ENCODE measurements around the gene EIPR1. TPM values are rescaled to one million over a fixed set of nuclear protein-coding genes. Genes with fewer than 3 reads are reported as not detected.

The EIPR1 gene
- total and polyA plus RNA-seq, 2 experiments from 2014 or later = 17.4 to 46.3 TPM

DNA sequence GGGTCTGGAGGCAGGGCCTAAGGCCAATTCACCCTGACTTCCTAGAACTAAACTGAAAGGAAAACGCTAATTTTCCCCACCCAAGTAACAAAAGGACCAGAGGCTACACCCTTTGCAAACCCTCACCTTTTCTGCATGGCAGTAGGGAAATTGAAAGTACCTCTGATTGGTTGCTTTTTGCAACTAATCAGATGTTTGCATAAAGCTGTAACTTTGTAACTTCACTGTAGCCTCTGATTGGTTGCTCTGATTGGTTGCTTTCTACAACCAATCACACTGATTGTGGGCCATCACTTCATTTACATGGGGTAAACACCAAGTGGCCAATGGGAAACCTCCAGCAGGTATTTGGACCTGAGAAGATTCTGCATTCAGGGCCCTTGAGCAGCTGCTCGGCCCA, 20.8 kb downstream of the EIPR1 start:
- peaks cover 4% of the 10 kb centered on the region; the same call in 1 of the 2 replicates for H3K36me3 ChIP-seq (ENCODE audit: insufficient read depth)
- TF ChIP-seq CREB1 (CRISPR knock-in tag; IDR thresholded peaks at IDR 0.05; ENCODE audit: low read depth) = no peak
- TF ChIP-seq, protein P1, sequence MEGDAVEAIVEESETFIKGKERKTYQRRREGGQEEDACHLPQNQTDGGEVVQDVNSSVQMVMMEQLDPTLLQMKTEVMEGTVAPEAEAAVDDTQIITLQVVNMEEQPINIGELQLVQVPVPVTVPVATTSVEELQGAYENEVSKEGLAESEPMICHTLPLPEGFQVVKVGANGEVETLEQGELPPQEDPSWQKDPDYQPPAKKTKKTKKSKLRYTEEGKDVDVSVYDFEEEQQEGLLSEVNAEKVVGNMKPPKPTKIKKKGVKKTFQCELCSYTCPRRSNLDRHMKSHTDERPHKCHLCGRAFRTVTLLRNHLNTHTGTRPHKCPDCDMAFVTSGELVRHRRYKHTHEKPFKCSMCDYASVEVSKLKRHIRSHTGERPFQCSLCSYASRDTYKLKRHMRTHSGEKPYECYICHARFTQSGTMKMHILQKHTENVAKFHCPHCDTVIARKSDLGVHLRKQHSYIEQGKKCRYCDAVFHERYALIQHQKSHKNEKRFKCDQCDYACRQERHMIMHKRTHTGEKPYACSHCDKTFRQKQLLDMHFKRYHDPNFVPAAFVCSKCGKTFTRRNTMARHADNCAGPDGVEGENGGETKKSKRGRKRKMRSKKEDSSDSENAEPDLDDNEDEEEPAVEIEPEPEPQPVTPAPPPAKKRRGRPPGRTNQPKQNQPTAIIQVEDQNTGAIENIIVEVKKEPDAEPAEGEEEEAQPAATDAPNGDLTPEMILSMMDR (conservative IDR thresholded peaks at IDR 0.05; ENCODE audit: low read depth in 2 of 2) = no peak
- TF ChIP-seq ETS1 (IDR thresholded peaks at IDR 0.05) = no peak
- TF ChIP-seq, protein P2, sequence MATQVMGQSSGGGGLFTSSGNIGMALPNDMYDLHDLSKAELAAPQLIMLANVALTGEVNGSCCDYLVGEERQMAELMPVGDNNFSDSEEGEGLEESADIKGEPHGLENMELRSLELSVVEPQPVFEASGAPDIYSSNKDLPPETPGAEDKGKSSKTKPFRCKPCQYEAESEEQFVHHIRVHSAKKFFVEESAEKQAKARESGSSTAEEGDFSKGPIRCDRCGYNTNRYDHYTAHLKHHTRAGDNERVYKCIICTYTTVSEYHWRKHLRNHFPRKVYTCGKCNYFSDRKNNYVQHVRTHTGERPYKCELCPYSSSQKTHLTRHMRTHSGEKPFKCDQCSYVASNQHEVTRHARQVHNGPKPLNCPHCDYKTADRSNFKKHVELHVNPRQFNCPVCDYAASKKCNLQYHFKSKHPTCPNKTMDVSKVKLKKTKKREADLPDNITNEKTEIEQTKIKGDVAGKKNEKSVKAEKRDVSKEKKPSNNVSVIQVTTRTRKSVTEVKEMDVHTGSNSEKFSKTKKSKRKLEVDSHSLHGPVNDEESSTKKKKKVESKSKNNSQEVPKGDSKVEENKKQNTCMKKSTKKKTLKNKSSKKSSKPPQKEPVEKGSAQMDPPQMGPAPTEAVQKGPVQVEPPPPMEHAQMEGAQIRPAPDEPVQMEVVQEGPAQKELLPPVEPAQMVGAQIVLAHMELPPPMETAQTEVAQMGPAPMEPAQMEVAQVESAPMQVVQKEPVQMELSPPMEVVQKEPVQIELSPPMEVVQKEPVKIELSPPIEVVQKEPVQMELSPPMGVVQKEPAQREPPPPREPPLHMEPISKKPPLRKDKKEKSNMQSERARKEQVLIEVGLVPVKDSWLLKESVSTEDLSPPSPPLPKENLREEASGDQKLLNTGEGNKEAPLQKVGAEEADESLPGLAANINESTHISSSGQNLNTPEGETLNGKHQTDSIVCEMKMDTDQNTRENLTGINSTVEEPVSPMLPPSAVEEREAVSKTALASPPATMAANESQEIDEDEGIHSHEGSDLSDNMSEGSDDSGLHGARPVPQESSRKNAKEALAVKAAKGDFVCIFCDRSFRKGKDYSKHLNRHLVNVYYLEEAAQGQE (IDR thresholded peaks at IDR 0.05; ENCODE audit: unreplicated experiment) = no peak
- no peak for TF ChIP-seq JUNB (IDR thresholded peaks at IDR 0.05; ENCODE audit: unreplicated experiment)
- no peak for TF ChIP-seq STAT1 (IDR thresholded peaks at IDR 0.05; ENCODE audit: unreplicated experiment)
- no peak for TF ChIP-seq POLR2AphosphoS5 (IDR thresholded peaks at IDR 0.05; ENCODE audit: low read depth)
- no peak for TF ChIP-seq NANOG (IDR thresholded peaks at IDR 0.05; ENCODE audit: borderline replicate concordance)
- TF ChIP-seq ZNF331 (CRISPR knock-in tag; IDR thresholded peaks at IDR 0.05; ENCODE audit: low read depth) = no peak
- no peak for TF ChIP-seq ZNF114 (CRISPR knock-in tag; IDR thresholded peaks at IDR 0.05)
- TF ChIP-seq EZH2phosphoT487 (IDR thresholded peaks at IDR 0.05; ENCODE audit: unreplicated experiment) = no peak
- no peak for TF ChIP-seq EZH2 (IDR thresholded peaks at IDR 0.05; ENCODE audit: low read depth, unreplicated experiment)
- TF ChIP-seq, protein P3, sequence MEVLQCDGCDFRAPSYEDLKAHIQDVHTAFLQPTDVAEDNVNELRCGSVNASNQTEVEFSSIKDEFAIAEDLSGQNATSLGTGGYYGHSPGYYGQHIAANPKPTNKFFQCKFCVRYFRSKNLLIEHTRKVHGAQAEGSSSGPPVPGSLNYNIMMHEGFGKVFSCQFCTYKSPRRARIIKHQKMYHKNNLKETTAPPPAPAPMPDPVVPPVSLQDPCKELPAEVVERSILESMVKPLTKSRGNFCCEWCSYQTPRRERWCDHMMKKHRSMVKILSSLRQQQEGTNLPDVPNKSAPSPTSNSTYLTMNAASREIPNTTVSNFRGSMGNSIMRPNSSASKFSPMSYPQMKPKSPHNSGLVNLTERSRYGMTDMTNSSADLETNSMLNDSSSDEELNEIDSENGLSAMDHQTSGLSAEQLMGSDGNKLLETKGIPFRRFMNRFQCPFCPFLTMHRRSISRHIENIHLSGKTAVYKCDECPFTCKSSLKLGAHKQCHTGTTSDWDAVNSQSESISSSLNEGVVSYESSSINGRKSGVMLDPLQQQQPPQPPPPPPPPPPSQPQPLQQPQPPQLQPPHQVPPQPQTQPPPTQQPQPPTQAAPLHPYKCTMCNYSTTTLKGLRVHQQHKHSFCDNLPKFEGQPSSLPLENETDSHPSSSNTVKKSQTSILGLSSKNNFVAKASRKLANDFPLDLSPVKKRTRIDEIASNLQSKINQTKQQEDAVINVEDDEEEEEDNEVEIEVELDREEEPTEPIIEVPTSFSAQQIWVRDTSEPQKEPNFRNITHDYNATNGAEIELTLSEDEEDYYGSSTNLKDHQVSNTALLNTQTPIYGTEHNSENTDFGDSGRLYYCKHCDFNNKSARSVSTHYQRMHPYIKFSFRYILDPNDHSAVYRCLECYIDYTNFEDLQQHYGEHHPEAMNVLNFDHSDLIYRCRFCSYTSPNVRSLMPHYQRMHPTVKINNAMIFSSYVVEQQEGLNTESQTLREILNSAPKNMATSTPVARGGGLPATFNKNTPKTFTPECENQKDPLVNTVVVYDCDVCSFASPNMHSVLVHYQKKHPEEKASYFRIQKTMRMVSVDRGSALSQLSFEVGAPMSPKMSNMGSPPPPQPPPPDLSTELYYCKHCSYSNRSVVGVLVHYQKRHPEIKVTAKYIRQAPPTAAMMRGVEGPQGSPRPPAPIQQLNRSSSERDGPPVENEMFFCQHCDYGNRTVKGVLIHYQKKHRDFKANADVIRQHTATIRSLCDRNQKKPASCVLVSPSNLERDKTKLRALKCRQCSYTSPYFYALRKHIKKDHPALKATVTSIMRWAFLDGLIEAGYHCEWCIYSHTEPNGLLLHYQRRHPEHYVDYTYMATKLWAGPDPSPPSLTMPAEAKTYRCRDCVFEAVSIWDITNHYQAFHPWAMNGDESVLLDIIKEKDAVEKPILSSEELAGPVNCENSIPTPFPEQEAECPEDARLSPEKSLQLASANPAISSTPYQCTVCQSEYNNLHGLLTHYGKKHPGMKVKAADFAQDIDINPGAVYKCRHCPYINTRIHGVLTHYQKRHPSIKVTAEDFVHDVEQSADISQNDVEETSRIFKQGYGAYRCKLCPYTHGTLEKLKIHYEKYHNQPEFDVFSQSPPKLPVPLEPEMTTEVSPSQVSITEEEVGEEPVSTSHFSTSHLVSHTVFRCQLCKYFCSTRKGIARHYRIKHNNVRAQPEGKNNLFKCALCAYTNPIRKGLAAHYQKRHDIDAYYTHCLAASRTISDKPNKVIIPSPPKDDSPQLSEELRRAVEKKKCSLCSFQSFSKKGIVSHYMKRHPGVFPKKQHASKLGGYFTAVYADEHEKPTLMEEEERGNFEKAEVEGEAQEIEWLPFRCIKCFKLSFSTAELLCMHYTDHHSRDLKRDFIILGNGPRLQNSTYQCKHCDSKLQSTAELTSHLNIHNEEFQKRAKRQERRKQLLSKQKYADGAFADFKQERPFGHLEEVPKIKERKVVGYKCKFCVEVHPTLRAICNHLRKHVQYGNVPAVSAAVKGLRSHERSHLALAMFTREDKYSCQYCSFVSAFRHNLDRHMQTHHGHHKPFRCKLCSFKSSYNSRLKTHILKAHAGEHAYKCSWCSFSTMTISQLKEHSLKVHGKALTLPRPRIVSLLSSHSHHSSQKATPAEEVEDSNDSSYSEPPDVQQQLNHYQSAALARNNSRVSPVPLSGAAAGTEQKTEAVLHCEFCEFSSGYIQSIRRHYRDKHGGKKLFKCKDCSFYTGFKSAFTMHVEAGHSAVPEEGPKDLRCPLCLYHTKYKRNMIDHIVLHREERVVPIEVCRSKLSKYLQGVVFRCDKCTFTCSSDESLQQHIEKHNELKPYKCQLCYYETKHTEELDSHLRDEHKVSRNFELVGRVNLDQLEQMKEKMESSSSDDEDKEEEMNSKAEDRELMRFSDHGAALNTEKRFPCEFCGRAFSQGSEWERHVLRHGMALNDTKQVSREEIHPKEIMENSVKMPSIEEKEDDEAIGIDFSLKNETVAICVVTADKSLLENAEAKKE (CRISPR knock-in tag; IDR thresholded peaks at IDR 0.05) = no peak
- no peak overlapping the region for H3K4me2 ChIP-seq
- H3K4me1 ChIP-seq (ENCODE audit: insufficient read depth) = no peaks in the 10 kb centered on the region
- Mint-ChIP-seq H3K27ac (peak overlapping the region; percentile 91), H3K4me1 (peaks cover 18% of the 10 kb centered on the region), H3K9me3 (no peaks in the 10 kb centered on the region; the same call in 2 of the 3 replicates), H3K36me3 (ENCODE audit: low read depth) (peaks cover 18% of the 10 kb centered on the region), H3K4me3 (no peak overlapping the region), H3K27me3 (ENCODE audit: insufficient read depth, low read depth, poor library complexity) (peaks cover 2% of the 10 kb centered on the region)
- DNase-seq (ENCODE audit: low spot score) (peak; percentile 41), ATAC-seq (peak; percentile 60)
- H2AFZ ChIP-seq = no peak overlapping the region
- H3F3A ChIP-seq (replicated peaks; ENCODE audit: low read depth) = no peaks in the 10 kb centered on the region
- H3K79me2 ChIP-seq (replicated peaks; ENCODE audit: insufficient read depth) = peaks cover 58% of the 10 kb centered on the region
- H3K9me2 ChIP-seq (ENCODE audit: insufficient read depth) = no peaks in the 10 kb centered on the region; the same call in 1 of the 2 replicates
- peak overlapping the region; percentile 16; the same call in 1 of the 2 replicates for H3K27ac ChIP-seq (ENCODE audit: low read depth)
- no peaks in the 10 kb centered on the region for H3K27me3 ChIP-seq (ENCODE audit: insufficient read depth)
- no peak overlapping the region for H3K4me3 ChIP-seq
- H4K20me1 ChIP-seq (replicated peaks; ENCODE audit: insufficient read depth) = no peaks in the 10 kb centered on the region; the same call in none of the 2 replicates
